ENCODE results near the gene ERO1B. TPM values are rescaled to one million over a fixed set of nuclear protein-coding genes. Genes with fewer than 3 reads are reported as not detected.

Gene ERO1B
- total RNA-seq (2016; rRNA removed; fragmentation: Illumina TruSeq; extraction: Trizol), result 0.86 and 1.6 TPM in 2 replicates
- 0.09 and 0.10 TPM in 2 replicates for total RNA-seq (2016; cell fraction: cytosol; rRNA removed; fragmentation: Illumina TruSeq; extraction: Trizol; ENCODE audit: low read depth)
- 1.1 and 1.6 TPM in 2 replicates for total RNA-seq (2016; cell fraction: insoluble cytoplasmic fraction; rRNA removed; fragmentation: Illumina TruSeq; extraction: Trizol)
- 0.31 and 0.96 TPM in 2 replicates for total RNA-seq (2016; cell fraction: membrane; rRNA removed; fragmentation: Illumina TruSeq; extraction: Trizol)
- 2.3 and 2.4 TPM in 2 replicates for total RNA-seq (2016; cell fraction: nucleus; rRNA removed; fragmentation: Illumina TruSeq; extraction: Trizol)
- polyA plus RNA-seq (2011; rRNA removed), result 1.9 and 2.1 TPM in 2 replicates
- 0.56 and 1.4 TPM in 2 replicates for polyA plus RNA-seq (2011; cell fraction: cytosol; rRNA removed)
- polyA plus RNA-seq (2011; cell fraction: nucleus; rRNA removed), result 1.2 and 1.8 TPM in 2 replicates
- polyA plus RNA-seq (2012), result 3.9 and 5.0 TPM in 2 replicates
- polyA plus RNA-seq (2016; cell fraction: cytosol; fragmentation: Illumina TruSeq; extraction: Trizol; ENCODE audit: low read depth), result 0.08 and 0.12 TPM in 2 replicates
- polyA plus RNA-seq (2016; cell fraction: insoluble cytoplasmic fraction; fragmentation: Illumina TruSeq; extraction: Trizol; ENCODE audit: low read depth), result 0.70 and 0.93 TPM in 2 replicates
- polyA plus RNA-seq (2016; cell fraction: membrane; fragmentation: Illumina TruSeq; extraction: Trizol; ENCODE audit: low read depth), result 0.16 and 0.22 TPM in 2 replicates
- polyA plus RNA-seq (2016; cell fraction: nucleus; fragmentation: Illumina TruSeq; extraction: Trizol; ENCODE audit: insufficient read depth, low read depth), result 3.3 and 4.7 TPM in 2 replicates
- 0.51 and 0.78 TPM in 2 replicates for polyA minus RNA-seq (2011; rRNA and poly(A)+ RNA removed; ENCODE audit: low replicate concordance)
- 2.4 and 3.9 TPM in 2 replicates for polyA minus RNA-seq (2011; cell fraction: cytosol; rRNA and poly(A)+ RNA removed)
- 4.4 and 4.7 TPM in 2 replicates for polyA minus RNA-seq (2011; cell fraction: nucleus; rRNA and poly(A)+ RNA removed)
- Bru-seq, nascent RNA, result percentile 48 among the genes with signal in this experiment
- percentile 50 among the genes with signal in this experiment for BruChase-seq, experiment 1, labeled RNA remaining after a 6-hour chase
- percentile 47 among the genes with signal in this experiment for BruChase-seq, experiment 2, labeled RNA remaining after a 2-hour chase
- long read RNA-seq, experiment 1, partial matches to known transcripts, result 0 of 2 reads
- long read RNA-seq, experiment 1, other reads (novel, unspliced or antisense), result 2 of 2 reads
- long read RNA-seq, experiment 2, partial matches to known transcripts, result 0 of 2 reads
- long read RNA-seq, experiment 2, other reads (novel, unspliced or antisense), result 2 of 2 reads

GRCh38 chr1:236281654-236282424, at the start of gene ERO1B:
ERO1B (minus strand) TSS chr1:236281958; CDS start chr1:236281783, 175 bp downstream.
- peak within 1 kb of the TSS; percentile 70 for H3K9ac ChIP-seq (ENCODE audit: insufficient read depth, low read depth, low read length)
- DNase-seq (ENCODE audit: low spot score), result peak; percentile 89
- CTCF ChIA-PET (ENCODE audit: low intra/inter-chr PET ratio, low total read pairs), result no interaction called here
- H3K27ac ChIP-seq (ENCODE audit: extremely low read length, insufficient read depth, low read length), result no peak within 1 kb of the TSS
- H3K79me2 ChIP-seq (ENCODE audit: insufficient read depth, low read length), result no peaks in the 10 kb centered on the region
- in situ Hi-C loops (cut with HindIII; ENCODE audit: extremely low pct_ligation_motif_present, low pct_unique_long_range_greater_than_20kb), result no loop called here
- peaks cover 17% of the 10 kb centered on the region for H3K4me1 ChIP-seq (ENCODE audit: insufficient read depth, low read length)
- H3K4me2 ChIP-seq (ENCODE audit: low read depth, low read length), result peak within 1 kb of the TSS; percentile 89
- H4K20me1 ChIP-seq (ENCODE audit: insufficient read depth, low read length), result no peaks in the 10 kb centered on the region
- 2% methylated on average over 9 of the region's 81 CpGs for WGBS (ENCODE audit: low lambda C conversion rate)
- peak; percentile 97 for ATAC-seq
- H3K36me3 ChIP-seq (replicated peaks in 1 of 2; ENCODE audit: control insufficient read depth in 1 of 2, insufficient read depth in 2 of 2, low read length in 2 of 2), result no peaks in the 10 kb centered on the region
- H3K9me3 ChIP-seq (ENCODE audit: low read length), result no peaks in the 10 kb centered on the region
- H3K27me3 ChIP-seq (ENCODE audit: control insufficient read depth in 1 of 2, insufficient read depth in 2 of 2, low read length in 2 of 2), result peaks cover 4 to 22% of the 10 kb centered on the region in 2 experiments; a peak in 3 of 5 replicates
- peak; percentile 23 for FAIRE-seq
- POLR2A ChIA-PET, result interaction anchor here (1.0 kb wide), 1 partner anchor 117 kb away, joined by 3 read pairs; no protein-coding TSS in a partner anchor
- H3K4me3 ChIP-seq (replicated peaks in 1 of 3; ENCODE audit: insufficient read depth in 1 of 3, low read depth in 2 of 3, low read length in 3 of 3), result peak within 1 kb of the TSS; percentile 61 to 90 (median 85)
- intact Hi-C loops (cut with micrococcal nuclease; ENCODE audit: unreplicated experiment), result loop anchor here (5.0 kb wide), 2 partner anchors 210 to 250 kb away; no protein-coding TSS in a partner anchor
- H2AFZ ChIP-seq (ENCODE audit: low read length), result no peak within 1 kb of the TSS
- no TSS peak for BruUV-seq (replicated peaks)
- TF ChIP-seq ZNF589 (CRISPR knock-in tag; conservative IDR thresholded peaks at IDR 0.05), result peak; percentile 80; the same call in 1 of the 2 replicates
- TF ChIP-seq SPEN (CRISPR knock-in tag; IDR thresholded peaks at IDR 0.05; ENCODE audit: low read depth), result 0 out of 2 replicates have a peak, but pooled peaks have one; percentile 38
- 0 out of 2 replicates have a peak, but pooled peaks have one; percentile 65 for TF ChIP-seq ZNF234 (CRISPR knock-in tag; conservative IDR thresholded peaks at IDR 0.05)
- peak; percentile 80 for TF ChIP-seq PHF8 (CRISPR knock-in tag; IDR thresholded peaks at IDR 0.05)
- peak; percentile 55; the same call in 1 of the 2 replicates for TF ChIP-seq MYC (CRISPR knock-in tag; IDR thresholded peaks at IDR 0.05; ENCODE audit: borderline replicate concordance)
- 0 out of 2 replicates have a peak, but pooled peaks have one; percentile 11 for TF ChIP-seq ZNF776 (CRISPR knock-in tag; IDR thresholded peaks at IDR 0.05)
- TF ChIP-seq YEATS4 (CRISPR knock-in tag; IDR thresholded peaks at IDR 0.05; ENCODE audit: borderline replicate concordance), result peak; percentile 63; the same call in 1 of the 2 replicates
- TF ChIP-seq ZNF687 (CRISPR knock-in tag; IDR thresholded peaks at IDR 0.05), result peak; percentile 83
- peak; percentile 69; the same call in 1 of the 2 replicates for TF ChIP-seq MXD1 (CRISPR knock-in tag; IDR thresholded peaks at IDR 0.05)
- no peak for TF ChIP-seq SOX6 (IDR thresholded peaks at IDR 0.05)
- TF ChIP-seq SOX6 (CRISPR knock-in tag; IDR thresholded peaks at IDR 0.05), result peak; percentile 62
- 0 out of 2 replicates have a peak, but pooled peaks have one; percentile 34 for TF ChIP-seq ZBTB7A (CRISPR knock-in tag; IDR thresholded peaks at IDR 0.05)
- TF ChIP-seq CHD2 (IDR thresholded peaks at IDR 0.05; ENCODE audit: low read depth, low read length), result 0 out of 2 replicates have a peak, but pooled peaks have one; percentile 30
- TF ChIP-seq DR1 (CRISPR knock-in tag; IDR thresholded peaks at IDR 0.05), result peak; percentile 74
